ENCODE results near the gene ACTL7A.
"Not testable (repeated sequence)": the region's sequence is repeated elsewhere in the genome, so short reads cannot be mapped to it uniquely, and the experiment has no call there.

The ACTL7A gene

GRCh38 chr9:108848296-108848695 is 13.8 kb upstream of the ACTL7A start:
- not testable (repeated sequence) for DNase-seq (ENCODE audit: low read depth)

DNA sequence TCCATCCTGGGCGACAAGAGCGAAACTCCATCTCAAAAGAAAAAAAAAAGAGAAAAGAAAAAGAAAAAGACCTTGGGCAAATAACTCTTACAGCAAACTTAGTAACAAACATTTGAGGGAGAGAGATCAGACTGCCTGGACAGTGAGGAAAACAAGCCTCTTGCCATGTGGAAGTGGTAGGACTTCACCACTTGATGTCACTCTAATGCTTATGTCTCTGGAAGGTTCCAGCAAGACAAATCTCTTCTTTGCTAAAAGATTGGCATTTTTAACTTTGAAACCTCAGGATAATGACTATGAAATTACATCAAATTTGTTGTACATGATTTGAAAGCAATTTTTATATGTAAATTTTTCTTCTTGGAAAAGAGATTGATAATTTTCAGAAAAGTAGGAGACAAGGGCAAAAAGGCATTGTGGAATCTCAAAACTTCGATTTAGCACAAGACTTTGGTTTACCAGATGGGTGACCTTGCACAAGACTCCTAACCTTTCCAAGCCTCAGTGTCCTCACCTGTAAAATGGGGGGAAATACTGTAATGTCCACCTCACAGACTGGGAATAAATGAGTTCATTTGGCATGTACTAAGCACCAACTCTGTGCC is 11.7 kb upstream of the ACTL7A start:
- DNase-seq (ENCODE audit: low read depth) = no peak

GRCh38 chr9:108851138-108851537 is 10.9 kb upstream of the ACTL7A start:
- no peak for DNase-seq (ENCODE audit: low read depth)

DNA sequence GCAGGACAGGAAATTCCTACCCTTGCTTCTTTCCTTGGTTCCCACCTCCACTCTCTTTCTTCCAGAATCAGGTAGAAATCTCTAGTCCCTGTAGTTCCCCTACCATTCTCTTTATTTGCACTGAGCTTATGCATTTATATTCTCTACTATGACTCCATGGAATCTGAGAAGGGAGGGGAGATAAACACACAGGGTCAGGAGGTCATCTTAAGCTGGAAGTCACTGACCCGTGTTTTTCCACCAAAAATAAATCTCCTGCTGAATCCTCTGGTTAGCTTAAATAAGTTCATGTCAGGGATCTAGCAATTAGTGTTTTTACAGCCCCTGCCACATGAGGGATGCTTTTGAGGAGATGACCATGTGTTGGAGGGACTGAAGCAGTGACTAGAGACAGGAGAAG is 10.0 kb upstream of the ACTL7A start:
- DNase-seq (ENCODE audit: low read depth) = no peak

DNA sequence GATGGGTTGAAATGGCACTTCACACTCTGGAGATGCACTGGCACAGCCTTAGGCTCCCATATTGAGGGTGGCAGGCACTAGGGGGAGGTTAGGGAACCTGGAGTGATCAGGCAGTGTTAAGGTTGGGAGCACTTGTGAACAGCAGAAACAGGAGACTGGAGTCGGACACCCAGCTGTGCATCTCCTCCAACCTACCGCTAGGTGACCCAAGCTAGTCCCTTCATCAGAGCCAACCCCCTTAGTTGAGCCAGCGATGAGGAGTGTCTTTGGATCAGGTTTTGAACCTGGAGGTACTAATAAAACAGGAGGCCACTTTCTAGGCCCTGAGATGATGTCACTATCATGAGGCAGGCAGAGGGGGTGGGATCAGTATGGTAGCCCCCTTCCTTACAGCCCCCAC is 8.0 kb upstream of the ACTL7A start:
- DNase-seq (ENCODE audit: low read depth) = no peak

- DNase-seq (ENCODE audit: low read depth) = no peak
Observed at GRCh38 chr9:108854641-108855528, 7.2 kb upstream of the ACTL7A start.

GRCh38 chr9:108855529-108855886 is 6.6 kb upstream of the ACTL7A start:
- DNase-seq (ENCODE audit: low read depth) = no peak

DNA sequence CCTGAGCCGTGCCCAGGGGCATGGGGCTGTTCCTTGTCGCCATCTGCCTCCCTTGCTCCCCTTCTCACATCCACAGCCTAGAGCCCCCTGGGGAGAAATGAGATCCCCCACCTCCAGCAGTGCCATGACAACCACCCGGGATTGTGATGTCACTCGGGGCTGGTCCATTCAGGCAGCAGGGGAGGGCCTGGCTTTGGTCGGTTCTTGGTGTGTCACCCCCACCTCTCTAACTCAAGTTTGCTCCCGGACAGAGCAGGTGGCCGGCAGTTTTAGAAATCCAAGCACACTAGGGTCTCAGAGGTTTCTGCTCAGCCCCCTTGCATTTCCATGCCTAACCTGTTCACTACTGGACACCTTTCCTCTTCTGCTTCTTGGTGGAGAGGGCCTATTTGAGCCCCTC is 6.2 kb upstream of the ACTL7A start, which contains the start of gene ACTL7B:
Gene ACTL7B (minus strand): TSS at position 99 of the 400 bp plus-strand sequence. CDS start 56 bp downstream, at position 43.
- no peak for DNase-seq (ENCODE audit: low read depth)

DNA sequence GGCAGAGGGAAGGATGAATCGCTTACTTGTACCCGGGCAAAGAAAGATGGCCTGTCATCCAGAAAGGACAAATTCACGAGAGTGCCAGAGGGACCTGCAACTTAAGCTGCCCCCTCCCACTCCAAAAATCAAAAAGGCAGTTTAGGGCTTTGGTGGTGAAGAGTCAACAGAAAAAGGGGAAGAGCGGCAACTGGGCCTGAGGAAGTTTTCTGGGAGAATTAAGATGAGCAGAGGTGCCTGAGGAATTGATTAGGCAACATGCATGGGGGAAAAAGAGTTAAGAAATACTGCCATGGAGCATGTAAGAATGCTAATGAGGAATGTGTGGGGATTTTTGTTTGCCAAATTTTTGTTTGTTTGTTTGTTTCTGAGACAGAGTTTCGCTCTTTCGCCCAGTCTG is 4.5 kb upstream of the ACTL7A start:
- DNase-seq (ENCODE audit: low read depth) = no peak

- no peak for DNase-seq (ENCODE audit: low read depth)
Observed at GRCh38 chr9:108859459-108860114, 2.5 kb upstream of the ACTL7A start.

- DNase-seq (ENCODE audit: low read depth) = no peak
Observed at GRCh38 chr9:108860354-108860753, 1.7 kb upstream of the ACTL7A start.

DNA sequence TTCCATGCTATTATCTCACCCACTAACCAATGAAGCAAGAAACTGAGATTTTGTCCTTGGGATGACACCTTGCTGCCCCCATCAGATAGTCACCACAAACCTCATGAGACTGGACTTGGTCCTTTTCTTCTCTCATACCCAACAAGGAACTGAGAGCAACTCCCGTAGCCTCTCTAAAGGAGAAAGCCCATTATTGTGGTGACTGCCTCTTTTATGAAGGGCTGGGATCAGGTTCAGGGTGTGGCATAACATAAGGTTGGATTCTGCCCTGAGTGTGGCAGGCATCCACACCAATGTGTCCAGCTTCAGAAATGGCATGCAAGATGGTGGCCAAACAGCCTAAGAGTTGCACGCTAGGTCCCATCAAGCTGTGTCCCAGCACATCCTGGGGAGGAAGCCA is 1.3 kb upstream of the ACTL7A start:
- DNase-seq (ENCODE audit: low read depth) = no peak

GRCh38 chr9:108861464-108861863 is 602 bp upstream of the ACTL7A start:
- DNase-seq (ENCODE audit: low read depth) = no peak

DNA sequence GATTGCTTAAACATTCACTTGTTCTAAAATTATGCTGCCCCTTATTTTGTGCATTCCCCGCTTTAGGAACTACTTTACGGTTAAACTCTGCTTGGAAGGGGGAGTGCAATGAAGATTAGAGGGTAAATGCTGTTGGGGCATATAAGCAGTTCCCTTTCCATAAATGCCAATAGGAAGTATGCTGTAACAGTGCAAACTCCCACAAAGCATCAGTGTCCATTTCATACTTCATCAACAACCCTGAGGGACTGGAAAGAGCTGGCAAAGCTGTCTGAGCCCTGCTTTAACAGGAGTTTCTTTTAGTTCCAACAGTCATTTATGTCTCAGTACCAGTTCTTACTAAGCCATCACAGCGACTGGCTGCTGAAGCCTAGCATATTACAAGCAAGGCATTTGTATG is 1.8 kb downstream of the ACTL7A start:
- DNase-seq (ENCODE audit: low read depth) = no peak

GRCh38 chr9:108864446-108864845 is 2.4 kb downstream of the ACTL7A start:
- DNase-seq (ENCODE audit: low read depth) = no peak

DNA sequence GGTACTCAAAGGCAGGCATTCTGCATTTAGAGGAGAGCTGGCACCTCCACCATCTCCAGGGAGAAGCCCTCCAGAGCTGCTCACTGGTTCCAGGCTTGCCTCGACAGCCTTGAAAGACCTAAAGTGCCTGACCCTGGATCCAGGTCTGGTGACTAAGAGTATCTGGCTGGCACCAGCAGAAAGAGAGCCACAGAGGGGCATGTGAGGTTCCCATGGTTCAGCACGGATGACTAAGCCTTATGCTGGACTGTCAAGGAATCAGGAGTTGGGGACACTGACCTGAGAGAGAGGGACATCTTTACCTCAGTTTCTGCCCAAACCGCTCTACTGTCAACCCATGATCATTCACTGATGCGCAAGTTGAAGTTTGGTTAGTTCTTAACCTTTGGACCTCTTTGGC is 3.0 kb downstream of the ACTL7A start:
- no peak for DNase-seq (ENCODE audit: low read depth)

DNA sequence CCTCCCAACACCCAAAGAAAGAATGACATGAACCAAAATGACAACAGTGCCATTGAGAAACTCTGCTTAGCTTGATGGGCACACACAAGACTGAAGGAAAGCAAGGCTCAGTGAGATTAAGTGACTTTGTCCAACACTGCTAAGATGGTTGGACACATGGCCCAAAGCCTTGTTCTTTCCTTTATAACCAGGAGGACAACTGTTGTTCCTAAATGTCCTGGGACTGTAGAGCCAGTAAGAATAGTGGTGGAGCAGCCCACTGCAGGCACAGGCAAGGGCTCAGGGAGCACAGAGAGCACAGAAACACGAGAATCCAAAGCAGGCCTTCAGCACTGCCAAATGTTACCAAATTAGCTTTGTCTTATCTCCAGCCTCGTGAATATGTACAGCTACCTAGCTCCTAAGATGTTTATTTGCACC is 3.9 kb downstream of the ACTL7A start:
- no peak for DNase-seq (ENCODE audit: low read depth)

DNA sequence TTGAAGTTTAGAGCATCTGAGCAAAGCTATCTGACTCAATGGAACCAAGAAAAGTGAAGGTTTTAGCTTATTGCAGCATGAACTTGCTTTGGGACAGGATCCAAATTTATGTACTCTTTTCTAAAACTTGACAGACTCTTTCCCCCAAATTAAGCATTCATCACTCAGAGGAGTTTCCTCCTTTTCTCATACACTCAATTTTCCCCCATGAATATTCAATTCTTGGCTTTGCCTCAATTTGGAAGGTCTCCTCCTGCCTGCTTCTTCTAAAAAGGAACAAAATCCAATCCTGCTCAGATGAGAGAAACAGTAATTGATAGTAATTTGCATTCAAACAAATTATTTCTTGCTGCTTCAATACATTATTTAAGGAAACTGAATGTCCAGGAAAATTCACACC is 5.0 kb downstream of the ACTL7A start:
- no peak for DNase-seq (ENCODE audit: low read depth)

- no peak for DNase-seq (ENCODE audit: low read depth)
Observed at GRCh38 chr9:108867829-108868228, 5.8 kb downstream of the ACTL7A start.

DNA sequence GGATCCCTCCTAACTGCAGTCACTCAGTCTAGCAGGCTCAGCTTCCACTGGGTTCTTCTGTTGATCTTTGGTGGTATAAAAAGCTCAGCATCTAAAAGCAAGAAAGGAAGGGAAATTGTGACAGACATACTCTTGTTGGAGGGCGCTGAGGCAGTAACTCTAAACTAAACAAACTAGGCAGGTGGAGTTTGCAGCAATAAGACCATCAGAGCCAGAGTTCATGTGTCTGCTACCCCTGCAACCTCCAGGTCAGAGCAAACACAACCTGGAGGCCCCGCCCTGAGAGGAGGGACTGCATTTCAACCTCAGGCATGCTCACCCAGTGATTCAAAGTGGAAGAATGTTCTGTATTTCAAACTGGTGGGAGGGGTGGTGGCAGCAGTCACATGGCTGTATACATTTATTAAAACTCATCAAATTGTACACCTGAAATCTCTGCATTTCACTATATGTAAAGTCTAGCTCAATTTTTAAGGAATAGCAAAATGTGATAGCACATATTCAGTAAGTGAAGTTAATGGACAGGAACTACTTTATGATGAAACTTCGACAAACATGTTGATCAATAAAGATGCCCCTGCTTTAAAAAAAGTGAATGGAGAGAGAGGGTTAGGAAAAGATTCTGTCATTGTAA is 7.1 kb downstream of the ACTL7A start:
- DNase-seq (ENCODE audit: low read depth) = no peak

DNA sequence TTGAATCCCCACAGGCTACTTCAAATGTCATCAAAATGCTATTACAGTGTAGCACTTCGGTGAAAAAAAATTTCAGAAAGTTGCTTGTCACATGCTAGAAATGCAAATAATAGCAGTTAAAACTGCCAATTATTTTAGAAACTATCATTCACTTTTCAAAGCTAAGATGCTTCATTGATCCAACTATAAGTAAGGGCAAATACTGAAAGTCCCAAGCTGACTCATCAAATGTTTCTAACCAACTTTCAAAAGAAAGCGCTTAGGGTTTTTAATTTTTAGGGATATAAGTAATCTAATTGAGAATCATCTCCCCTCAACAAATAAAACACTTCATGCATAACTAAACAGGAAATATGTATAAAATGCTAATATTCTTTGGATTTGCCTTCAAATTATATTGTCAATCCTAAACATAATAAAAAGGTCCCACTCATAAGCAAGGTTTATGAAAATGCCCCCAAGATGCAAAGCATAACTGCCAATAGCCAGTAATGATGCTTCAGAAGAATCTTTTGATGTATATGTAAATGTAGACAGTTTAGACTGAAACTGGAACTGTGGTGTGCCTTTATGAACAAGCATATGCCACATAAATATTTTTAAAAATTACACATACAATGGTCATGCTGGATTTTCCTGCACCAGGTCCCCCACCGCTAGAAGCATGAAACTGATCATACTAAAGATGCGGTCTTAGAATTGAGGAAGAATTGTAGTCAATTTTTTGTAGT is 12.2 kb downstream of the ACTL7A start:
- DNase-seq (ENCODE audit: low read depth) = no peak

DNA sequence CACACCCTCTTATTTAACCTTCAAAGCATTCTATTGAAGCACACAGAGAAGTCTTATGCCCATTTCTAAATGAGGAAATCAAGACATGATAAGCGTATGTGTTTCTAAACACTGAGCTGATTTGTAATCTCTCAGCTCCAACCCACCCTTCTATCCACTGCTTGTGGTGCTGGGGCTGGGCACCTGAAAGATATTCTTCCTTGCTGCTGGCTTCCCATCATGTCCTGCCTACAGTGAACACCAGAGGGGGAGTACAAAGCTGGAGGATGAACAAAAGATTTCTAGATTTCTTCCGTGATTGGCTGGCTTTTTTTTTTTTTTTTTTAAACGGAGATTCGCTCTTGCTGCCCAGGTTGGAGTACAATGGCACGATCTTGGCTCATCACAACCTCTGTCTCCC is 14.4 kb downstream of the ACTL7A start:
- no peak for DNase-seq (ENCODE audit: low read depth)

All from activated T-cell treated with anti-CD3 and anti-CD28 coated beads for 24 hours (primary cell).